GM15510 (cell line): ENCODE data around the gene GPHA2.

Experiments
- POLR2A ChIP-seq: IDR thresholded peaks from 3 replicates; pipeline ENCODE4 v1.6.1; 2011; ENCODE audit warnings: borderline replicate concordance; ENCODE audit not compliant: insufficient read length; ENCODE audit errors: extremely low read depth

GPHA2 gene

DNA sequence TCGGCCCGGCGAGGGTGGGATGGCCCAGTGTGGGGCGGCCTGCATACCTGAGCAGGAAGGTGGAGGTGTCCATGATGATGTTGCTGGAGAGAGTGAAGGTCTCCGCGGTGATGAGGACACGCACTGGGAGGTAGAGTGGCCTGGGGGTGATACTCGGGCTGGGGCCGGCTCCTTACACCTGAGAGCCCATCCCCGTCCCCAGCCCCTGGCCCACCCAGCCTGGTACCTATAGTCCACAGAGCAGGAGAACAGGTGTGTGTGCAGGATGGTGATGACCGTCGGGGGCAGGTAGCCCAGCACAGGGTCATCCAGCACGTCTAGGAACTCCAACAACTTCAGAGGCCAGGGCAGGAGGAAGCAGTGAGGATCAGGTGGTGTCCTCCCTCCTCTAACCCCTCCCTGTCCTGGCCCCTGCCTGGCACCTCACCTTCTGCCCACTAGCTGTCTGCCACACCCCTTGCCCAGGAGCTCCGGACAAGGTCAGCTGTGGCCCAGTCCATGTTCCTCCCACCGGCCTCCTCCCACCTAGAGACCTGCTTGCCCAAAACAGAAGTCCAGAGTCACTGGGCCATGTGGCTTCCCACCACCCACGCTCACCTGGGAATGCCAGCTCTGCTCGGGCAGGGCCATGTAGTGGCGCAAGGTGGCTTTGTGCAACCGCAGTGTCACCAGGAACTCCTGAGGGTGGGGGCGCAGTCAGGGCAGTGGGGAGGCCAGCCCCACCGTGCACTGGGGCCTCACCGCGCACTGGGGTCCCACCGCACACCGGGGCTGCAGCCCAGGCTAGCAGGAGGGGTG lies 30.0 kb downstream of the GPHA2 start:
- no peak for TF ChIP-seq POLR2A

DNA sequence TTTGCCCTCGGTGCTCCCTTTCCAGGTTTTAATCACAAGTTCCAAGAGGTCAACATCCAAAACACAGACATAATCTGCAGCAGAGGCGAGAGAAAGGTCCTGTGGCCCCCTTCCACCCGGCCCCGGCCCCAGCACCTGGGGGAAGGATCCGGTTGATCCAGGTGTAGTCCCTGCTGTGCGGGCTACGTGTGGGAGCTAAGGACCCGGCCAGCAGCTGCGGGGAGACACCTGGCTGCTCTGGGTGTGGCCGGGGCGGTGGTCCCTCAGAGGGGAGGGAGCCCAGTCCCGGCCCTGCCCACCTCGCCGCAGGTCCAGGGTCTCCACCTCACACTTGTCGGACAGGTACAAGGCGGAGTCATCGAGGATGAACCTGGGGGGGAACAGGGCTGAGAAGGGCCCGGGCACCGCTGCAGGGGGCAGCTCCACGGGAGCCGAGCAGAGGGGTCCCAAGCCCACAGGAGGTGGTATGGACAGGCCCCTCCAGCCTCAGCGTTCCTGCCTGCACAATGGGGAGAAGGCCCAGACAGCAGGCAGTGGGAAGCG lies 32.3 kb downstream of the GPHA2 start:
- no peak for TF ChIP-seq POLR2A

DNA sequence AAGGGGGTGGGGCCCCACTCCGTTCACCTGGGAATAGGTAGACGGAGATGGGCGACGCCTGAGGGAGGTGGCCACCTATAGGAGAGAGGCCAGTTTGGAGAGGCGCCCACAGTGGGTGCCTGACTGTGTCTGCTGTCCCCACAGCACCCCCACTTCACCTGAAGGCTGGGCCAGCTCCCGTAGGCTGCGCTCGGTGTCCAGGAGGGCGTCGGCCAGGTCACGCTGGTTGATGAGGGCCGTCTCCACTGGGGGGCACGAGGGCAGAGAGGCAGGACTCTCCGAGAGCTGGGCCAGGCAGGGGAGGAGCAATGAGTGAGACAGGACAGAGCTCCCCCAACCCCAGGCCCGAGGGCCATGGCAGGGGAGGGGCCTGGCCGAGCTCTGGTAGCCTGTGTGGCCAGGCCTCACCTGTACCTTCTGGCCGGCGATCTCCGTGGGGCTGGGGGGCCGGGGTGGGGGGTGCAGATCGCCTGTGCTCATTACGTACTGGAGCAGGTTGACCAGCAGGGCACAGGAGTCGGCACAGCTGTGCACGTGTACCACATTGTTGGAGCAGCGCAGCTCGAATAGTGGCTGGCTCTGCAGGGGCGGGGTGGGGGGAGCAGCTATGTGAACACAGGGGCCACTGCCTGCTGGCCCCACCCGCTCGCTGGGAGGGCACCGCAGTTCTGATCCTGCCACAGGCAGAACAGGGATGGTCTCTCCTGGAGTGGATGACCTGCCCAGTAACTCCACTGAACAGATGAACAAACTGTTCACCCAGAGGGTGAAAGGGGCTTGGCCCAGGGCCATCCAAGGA lies 33.4 kb downstream of the GPHA2 start:
- TF ChIP-seq POLR2A = no peak

DNA sequence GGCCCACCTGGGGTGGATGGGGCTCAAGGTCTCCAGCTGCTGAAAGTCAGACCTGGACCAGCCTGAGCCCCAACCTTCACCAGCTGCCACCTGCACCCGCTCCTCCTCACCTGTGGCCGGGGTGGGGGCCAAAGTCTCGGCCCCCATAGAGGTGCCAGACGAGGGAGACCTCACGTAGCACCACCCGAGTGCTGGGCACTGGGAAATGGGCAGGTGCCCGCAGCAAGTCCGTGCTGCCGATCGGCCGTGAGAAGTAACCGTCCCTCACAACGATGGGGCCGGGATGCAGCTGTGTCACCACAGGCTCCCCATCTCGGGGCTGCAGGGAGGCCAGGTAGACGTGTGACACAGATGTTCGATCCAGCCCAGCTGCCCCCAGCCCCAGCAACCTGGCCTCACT lies 34.9 kb downstream of the GPHA2 start:
- no peak for TF ChIP-seq POLR2A

DNA sequence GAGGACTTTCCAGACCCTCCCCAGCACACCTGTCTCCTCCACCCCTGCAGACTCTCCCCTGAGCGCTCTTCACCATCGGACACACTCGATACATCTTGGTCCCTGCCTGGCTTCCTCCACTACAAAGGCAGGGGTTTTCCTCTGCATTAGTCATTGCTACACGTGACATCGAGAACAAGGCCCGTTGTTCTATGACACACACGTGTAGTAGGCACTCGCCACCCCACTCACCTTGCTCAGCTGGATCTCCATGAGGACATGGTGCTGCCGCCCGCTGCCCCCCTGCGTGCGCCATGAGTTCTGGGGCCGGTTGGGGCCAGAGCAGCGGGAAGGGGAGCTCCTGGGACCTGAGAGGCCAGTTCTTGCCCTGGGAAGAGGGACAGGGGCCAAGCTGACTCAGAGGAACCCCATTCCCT lies 35.4 kb downstream of the GPHA2 start:
- no peak for TF ChIP-seq POLR2A

DNA sequence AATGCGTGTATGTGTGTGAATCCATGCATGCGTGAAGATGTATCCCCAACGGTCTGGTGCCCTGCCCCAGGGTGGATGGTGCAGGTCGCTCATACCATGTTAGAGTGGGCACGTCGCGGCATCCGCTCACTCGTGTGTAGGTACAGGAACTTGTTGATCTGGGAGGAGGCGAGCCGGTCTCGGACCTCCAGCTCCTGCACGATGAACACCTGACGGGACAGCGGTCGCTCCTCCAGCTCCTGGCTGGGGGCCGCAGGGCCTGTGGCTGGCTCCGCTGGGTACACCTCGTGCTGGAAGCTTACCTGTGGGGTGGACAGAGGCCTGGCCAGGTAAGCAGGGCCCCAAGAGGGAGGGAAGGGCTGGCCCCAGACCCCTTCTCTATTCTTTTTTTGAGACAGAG lies 37.2 kb downstream of the GPHA2 start:
- TF ChIP-seq POLR2A = no peak

DNA sequence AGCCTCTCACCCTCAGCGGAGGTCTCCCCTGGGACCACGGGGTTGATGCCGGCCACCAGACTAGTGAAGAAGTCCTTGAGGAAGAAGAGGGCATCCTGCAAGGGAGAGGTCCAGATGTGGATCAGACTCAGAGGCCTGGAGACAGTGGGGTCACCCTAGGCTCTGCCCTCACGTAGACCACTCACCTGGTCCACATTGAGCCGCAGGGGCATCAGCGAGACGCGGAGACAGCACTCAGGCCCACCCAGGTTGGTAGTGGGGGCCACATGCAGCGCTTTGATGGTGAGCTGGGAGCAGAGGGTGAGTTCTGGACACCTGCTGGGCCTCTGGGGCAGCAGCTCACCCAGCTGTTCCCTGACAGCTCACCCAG lies 37.6 kb downstream of the GPHA2 start:
- no peak for TF ChIP-seq POLR2A

DNA sequence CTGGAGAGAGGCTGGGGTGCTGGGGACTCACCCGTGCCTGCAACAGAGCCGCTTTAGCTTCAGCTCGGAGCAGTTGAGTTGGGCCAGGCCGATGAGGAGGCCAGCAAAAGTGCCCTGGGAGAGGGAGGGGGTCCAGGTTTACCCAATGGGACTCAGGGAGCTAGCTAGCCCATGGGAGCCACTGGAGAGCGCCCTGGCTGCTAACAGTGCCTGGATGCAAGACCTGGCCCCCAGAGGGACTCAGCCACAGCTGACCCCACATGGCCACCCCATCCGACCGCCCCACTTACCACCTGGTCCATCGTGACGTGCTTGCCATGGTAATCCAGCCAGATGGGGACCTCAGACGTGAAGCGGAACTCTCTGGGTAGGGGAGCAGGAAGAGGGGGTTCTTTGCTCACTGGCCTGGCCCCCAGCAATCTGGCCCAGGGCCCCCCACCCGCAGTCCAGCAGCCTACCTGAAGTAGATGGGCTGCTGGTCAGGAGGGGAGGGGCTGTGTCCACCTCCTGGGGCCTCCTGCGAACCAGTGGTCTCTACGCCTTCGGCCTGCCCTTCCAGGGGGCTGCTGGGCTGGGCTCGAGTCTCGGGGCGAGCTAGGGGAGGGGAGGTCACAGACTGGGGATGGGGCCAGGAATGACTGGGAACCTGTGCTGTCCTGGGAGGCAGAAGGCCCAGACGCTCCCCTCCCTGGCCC lies 38.2 kb downstream of the GPHA2 start:
- TF ChIP-seq POLR2A = no peak

DNA sequence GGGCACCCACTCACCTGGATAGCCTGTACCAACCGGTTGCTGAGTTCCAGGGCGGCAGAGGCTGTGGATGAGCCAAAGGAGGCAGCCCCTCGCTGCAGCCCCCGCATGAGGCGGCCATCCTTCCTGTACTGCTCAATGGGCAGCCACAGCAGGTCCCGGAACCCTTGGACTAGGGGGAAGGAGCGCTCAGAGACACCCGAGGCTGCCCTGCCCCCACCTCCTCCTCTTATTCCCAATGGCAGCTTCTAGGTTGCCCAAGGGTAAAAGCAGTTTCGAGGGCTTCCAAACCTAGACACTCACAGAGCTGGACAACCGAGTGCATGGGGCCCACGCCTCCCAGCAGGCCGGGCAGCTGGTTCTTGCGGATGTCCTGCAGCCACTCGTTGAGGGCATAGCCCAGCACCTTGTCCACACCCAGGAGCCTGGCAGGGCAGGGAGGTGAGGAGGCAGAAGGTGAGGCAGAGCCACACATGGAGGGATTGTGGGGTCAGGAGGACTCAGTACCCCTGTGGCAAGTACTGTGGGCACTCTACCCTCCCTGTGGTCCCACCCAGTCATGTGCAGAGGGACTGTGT lies 39.2 kb downstream of the GPHA2 start:
- TF ChIP-seq POLR2A = no peak

DNA sequence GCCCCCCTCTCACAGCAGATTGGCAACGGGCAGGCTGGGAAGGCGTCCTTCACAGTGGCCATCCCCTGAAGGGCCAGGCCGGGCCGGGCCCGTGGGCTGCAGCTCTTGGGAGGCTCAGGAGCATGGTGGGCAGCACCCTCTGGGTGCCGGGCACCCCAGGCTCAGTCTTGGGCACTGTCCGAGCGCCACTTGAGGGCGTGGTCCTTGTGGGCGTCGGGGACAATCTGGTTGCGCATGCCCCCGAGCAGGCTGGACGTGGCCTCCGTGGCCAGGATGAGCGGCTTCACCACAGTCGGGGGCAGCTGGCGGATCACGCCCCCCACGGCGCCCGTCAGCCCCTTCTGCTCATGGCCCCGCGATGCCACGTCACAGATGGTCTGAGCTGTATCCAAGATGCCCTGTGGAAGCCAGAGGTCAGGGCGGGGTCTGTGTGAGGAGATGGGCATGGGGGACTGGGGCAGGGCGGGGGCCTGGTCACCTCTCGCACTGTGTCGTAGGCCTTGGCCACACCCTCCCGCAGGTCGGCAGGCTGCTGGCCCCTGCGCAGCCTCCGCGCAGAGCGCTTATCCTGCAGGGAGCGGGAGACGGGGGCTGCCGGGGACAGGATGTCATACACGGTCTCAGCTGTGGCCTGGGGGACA lies 40.8 kb downstream of the GPHA2 start:
- TF ChIP-seq POLR2A = no peak

DNA sequence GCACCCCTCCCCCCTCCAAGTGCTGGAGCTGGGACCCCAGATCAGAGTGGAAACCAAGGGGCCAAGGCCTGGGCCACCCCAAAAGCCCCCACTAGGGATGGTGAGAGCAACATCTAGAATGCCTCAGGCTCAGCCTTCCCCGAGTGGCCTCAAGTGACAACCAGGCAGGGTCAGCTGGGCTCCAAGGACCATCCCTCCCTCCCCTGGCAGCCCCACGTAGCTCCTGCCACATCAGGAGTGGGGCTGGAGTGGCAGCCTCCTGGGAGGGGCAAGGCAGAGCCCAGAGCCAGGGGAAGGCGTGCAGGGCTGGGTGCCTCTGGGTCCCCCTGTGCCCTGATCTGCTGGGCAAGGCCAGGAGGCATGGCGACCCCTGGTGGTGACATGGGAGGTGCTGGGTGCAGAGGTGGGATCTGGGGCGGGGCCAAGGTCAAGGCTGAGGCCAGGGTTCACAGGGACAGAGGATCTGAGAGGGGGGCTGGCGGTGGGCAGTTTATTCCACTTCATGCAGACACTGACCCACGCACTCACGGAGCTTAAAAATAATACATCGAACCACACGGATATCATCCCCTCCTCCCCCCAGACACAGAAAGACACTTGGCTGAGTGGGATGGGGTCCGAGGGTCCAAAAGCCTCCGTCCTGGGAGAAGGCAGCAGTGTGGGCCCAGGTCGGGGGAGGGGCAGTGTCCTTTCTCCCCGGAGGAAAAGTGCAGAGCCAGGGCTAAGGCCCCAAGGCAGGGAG lies 41.5 kb downstream of the GPHA2 start:
- TF ChIP-seq POLR2A = no peak

DNA sequence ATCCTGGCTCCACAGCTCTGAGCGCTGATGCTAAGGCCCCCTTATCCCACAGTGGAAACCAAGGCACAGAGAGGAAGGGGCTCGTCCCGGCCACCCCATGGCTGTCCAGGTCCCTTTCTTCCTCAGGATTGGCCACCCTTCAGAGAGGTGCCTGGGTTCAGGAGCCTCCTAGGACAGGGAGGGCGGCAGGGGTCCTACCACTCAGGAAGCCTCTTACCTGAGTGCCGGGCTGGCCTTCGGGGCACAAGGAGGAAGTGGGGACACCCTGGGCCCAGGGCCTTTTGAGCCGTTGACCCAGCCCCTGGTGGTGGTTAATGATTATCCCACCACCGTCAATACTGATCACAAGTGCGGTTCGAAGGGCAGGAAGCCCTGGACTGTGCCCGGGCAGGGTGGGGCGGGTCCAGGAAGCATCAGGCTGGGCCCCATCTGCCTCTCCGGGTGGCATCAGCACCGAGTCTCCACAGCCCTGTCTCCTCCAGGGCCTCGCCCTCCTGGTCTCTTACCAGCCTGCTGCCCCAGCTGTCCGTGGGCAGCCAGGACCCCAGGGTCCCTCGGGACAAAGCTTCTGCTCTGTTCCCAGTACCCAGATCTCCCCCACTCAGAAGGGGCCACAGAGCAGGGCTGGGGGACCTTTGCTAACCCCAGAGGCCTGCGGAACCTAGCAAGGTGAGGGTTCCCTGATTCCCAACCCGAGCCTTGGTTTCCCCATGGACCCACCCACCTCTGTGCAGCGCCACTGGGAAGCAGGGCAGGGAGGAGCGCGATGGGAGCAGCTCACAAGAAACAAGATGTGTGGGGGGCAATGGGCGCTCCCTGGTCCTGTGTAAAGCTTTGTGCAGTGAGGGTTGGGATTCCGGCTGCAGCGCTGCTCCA lies 42.3 kb downstream of the GPHA2 start:
- no peak for TF ChIP-seq POLR2A

DNA sequence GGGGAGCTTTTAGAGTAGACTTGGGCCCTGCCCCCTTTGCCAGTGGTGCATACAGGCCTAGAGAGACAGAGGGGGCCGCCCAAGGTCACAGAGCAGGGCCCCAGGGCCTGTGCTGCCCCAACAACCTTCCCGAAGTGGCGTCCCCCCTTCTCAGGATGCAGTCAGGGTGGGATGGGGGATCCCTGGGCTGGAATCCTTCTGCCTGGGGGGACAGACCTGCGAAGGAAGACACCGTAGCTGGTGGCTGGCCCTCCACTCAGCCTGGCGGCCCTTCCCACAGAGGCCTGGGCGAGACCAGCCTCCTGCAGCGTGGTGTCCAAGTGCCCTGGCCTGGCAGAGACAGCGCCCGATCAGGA lies 42.9 kb downstream of the GPHA2 start:
- TF ChIP-seq POLR2A = no peak
